Activated naive CD4-positive, alpha-beta T cell treated with Interleukin-2 at 50 U/mL for 16 hours (primary cell): Measurements from ENCODE around the gene ELF2.
"Not testable (repeated sequence)": the region's sequence is repeated elsewhere in the genome, so short reads cannot be mapped to it uniquely, and the experiment has no call there.

Source experiments
- DNase-seq: peaks from one replicate; pipeline ENCODE4 v3.0.0-alpha.2; 2020

Gene ELF2

GRCh38 chr4:139137763-139138162, 39.3 kb downstream of the ELF2 start:
- no peak for DNase-seq

GRCh38 chr4:139134403-139134802, 42.6 kb downstream of the ELF2 start:
- no peak for DNase-seq

DNA sequence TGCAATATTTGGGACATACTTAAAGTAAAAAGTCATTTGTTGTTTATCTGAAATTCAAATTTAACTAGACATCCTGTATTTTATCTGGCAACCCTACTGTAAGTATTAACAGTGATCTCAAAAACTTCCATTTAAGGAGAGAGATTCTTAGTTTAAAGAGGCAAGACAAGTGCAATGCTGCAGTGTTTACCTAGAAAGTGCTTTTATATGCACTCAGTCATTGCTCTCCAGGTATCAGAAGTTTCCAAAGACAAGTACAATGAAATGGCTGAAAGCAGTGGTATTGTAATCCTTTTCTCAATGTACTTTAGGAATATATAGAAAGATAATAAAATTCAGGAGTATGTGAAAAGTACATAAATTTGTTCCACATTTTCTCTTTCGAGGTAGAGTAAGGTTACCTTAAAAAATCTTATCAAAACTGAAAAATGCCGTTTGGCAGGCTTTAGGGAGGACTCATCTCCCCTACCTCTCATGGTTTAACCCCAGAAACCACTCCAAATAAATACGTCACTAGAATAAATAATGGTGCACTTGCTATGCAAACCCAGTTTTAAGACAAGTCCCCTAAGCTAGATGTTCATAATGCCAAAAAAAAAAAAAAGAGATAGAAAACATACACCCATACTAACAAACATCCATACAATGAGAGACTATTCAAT, 45.7 kb downstream of the ELF2 start:
- no peak for DNase-seq

GRCh38 chr4:139129206-139129605, 47.8 kb downstream of the ELF2 start:
- no peak for DNase-seq

GRCh38 chr4:139126898-139127297, 50.1 kb downstream of the ELF2 start:
- no peak for DNase-seq

DNA sequence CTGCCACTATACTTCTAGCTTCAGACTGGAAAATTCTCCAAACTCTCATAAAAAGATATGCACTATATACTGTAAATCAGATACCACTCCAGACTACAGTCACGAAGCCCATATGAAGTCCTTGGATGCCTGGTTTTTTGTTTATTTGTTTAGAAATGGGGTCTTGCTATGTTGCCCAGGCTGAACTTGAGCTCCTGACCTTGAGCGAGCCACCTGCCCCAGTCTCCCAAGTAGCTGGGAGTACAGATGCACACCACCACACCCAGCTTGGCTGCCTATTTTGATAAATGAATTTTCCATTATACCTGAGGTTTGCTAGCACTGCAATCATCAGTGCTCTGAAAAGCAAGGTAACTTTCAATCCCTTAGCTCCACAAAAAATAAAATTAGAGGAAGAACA, 53.1 kb downstream of the ELF2 start:
- DNase-seq = no peak

GRCh38 chr4:139118365-139118764, 58.7 kb downstream of the ELF2 start:
- no peak for DNase-seq

GRCh38 chr4:139115226-139115625, 61.8 kb downstream of the ELF2 start:
- no peak for DNase-seq

DNA sequence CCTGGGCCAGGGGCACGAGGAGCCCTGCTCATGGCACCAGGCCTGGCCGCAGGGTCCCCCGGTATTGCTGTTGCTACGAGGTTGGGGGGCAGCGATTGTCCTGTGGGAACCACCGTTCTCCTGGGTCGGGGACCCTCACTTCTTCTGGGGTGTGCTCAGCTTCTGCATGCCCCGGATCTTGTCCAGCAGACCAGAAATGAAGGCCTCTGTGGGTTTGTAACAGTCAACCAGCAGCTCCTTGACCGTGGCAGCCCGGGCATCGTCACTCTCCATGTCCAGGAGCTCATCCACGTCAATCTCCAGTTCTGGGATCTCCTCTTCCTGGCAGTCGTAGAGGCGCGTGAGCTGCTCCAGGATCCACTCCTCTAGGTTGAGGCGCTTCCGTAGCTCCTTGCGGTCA, 62.2 kb downstream of the ELF2 start:
- DNase-seq = not testable (repeated sequence)

GRCh38 chr4:139112650-139113049, 64.4 kb downstream of the ELF2 start:
- no peak for DNase-seq

DNA sequence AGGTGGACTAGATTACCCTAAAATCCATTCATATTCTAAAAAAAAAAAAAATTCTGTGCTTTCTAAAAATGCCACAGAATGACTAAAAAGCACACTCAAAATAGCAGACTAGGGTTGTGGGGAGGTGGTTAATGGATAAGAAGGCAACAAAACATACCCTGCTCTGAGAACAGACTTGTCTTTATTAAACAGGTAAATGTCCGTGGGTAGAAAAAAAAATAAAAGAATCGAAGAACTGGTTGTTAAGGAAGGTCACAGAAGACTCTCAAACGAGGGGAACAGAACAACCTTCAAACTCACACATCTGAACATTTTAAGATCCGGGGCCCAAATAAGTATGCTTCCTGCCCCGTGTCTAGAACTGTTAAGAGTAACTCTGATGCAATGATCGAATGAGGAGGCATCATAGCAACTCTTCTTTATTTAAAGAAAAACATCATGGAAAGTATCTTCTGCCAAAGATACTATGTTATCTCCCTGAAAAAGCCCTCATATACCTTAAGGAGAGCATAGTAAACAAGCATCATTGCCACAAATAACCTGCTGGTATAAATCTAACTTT, 68.4 kb downstream of the ELF2 start:
- DNase-seq = no peak

DNA sequence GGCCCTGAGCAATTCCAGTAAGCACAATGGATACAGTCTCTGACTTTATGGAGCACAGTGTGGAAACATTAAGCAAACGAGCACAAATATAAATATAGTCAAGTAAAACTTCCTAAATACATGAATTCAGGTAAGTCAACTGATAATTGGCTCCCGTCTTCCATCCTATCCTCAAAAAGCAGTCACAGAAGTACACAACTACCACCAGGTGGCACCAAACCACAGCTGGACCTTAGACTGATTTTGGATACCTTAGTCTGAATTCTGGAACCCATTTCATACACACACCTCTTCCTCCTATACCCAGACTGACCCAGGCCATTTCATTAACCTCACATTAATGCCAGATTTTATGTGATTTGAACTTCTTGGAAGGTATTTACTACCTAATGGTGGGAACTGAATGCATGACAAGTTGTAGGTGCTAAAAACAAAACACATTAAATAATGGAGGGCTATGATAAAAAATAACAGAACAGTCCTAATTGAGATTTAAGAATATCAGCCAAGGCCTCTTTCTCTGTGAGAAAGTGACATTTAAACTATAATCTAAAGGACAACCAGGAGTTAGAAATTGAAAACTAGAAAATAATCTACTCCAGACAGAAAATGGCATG, 77.5 kb downstream of the ELF2 start:
- peak; percentile 71 for DNase-seq

DNA sequence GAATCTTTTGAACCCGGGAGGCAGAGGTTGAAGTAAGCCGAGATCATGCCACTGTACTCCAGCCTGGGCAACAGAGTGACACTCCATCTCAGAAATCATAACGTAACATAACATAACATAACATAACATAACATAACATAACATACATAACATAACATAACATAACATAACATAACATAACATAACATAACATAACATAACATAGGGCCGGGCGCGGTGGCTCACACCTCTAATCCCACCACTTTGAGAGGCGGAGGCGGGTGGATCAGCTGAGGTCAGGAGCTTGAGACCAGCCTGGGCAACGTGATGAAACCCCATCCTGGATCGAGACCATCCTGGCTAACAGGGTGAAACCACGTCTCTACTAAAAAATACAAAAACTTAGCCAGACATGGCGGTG, 84.7 kb downstream of the ELF2 start:
- DNase-seq = no peak

DNA sequence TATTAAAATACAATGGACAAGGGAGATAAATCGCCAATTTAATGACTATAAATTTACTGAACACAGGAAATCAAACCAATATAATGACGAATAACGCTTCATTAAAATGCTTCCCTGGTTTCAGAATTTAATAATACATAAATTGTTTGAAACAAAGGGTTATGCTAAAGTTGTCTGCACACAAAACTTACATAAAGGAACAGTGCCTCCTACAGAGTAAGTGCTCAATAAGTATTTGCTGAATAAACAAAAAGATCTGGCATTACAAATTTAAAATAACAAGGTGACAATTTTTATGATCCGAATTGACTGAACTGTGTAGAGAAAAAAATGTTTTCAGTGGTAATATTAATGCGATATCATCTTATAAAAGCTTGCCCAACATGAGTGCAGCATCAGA, 91.9 kb downstream of the ELF2 start:
- DNase-seq = no peak

GRCh38 chr4:139084804-139085093, 92.3 kb downstream of the ELF2 start:
- DNase-seq = no peak

GRCh38 chr4:139083956-139084803, 92.8 kb downstream of the ELF2 start:
- DNase-seq = peak; percentile 85

DNA sequence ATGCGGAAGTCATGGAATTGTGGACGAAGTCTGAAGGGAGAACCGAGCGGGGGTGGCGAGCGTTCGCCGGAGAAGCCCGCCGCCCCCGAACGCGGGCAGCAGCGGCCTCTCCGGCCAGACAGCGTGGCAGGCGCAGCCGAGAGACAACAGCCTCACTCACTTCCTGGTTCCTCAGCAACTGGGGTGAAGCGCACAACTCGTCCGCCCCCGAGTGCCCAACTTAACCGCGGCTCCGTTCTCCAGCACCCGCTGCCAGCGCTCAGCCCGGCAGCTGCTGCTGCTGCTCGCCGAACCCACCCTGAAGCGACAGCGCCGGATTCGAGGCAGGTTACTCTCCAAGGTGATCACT, 93.4 kb downstream of the ELF2 start:
- DNase-seq = no peak

GRCh38 chr4:139082750-139083606, 94.0 kb downstream of the ELF2 start:
- peak; percentile 91 for DNase-seq

DNA sequence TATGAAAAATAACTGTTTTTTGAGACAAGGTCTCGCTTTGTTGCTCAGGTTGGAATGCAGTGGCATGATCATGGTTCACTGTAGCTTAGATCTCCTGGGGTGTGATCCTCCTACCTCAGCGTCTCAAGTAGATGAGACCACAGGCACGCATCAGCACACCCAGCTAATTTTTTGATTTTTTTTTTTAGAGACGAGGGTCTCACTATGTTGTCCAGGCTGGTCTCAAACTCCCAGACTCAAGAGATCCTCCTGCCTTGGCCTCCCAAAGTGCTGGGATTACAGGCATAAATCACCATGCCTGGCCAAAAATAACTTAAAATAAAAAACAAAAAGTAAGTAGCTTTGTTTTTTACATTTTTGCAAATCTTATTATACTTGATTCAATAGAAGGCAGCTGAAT, 98.1 kb downstream of the ELF2 start:
- no peak for DNase-seq

GRCh38 chr4:139077567-139078355, 99.3 kb downstream of the ELF2 start:
- no peak for DNase-seq

DNA sequence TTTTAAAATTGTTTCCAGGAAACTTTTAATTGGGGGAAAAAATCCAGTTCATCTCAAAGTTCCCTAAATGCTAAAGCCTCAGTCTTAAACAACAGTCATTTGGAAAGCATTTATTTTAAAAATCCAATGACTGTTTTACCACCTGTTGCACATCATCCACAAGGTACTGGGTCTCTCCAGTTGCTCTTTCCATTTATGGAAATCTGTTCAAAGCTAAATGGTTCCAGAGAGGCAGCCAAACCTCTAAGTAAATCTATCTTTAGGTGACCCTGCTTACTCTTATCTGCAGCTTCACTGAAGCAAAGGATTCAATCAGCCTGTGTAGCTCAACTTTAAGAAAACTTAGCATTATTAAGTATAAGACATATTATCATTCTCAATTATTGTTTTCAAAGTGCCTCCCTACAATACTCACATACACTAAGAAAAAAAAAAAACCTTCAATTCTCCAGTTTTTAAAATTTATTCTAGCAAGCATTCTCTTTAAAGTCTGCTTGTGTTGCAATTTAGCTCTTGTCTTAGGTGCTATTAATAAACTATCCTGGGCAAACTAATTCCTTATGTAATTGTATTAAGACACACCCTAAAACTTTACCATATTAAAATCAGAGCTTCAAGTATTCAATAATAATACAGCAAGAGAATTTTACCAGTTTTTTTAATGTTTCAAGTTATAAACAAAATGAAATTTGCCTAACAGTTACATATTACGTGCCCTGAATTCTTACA, 100.8 kb downstream of the ELF2 start:
- no peak for DNase-seq

DNA sequence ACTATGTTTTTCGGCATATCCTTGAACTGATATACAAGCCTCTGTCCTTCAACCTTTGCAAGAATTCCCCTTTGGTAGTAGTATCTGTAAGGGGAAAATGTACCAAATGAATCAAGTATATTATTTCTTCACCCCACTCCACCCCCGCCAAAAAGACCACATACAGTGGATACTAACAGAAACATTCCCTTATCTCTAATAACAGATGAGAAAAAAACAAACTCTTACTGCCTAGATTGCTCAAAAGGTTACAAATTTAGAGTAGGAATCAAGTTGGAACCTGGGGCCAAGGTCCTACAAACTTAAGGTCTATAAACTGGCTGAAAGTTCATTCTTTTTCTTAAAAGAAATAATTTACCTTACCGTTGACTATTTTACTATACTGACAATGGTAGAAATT, 116.4 kb downstream of the ELF2 start:
- DNase-seq = no peak
